H1 (cell line): Measurements from ENCODE around the gene ACTG2. TPM values are rescaled to one million over a fixed set of nuclear protein-coding genes. Genes with fewer than 3 reads are reported as not detected.

Experiments used
- CTCF ChIA-PET: fragments of 300-600 bp; sonication (Branson Sonifier 250); formaldehyde crosslinking; loops from one replicate; lab custom pipeline; 2021; ENCODE audit not compliant: partially characterized antibody; lab: Charles Lee
- POLR2A ChIA-PET: fragments of 300-600 bp; sonication (Branson Sonifier 250); formaldehyde crosslinking; loops from one replicate; lab custom pipeline; 2021; ENCODE audit warnings: inconsistent platforms; ENCODE audit not compliant: partially characterized antibody; lab: Charles Lee
- DNase-seq, 2 experiments: peaks; one replicate each; pipeline versions ENCODE4 v3.0.0 to v3.0.0-alpha.2; 2010 to 2022; ENCODE audit warnings: low spot score in 2 of 2, low read depth in 1 of 2, mixed read lengths in 1 of 2
- FAIRE-seq: peaks from 2 replicates; lab custom pipeline; 2011; peaks lifted over from hg19 to GRCh38; lab: Jason Lieb, UNC
- H2AFZ ChIP-seq: 2 replicates; pipeline ENCODE4 v1.8.1; 2012; ENCODE audit warnings: low read length, inconsistent platforms
- H2AK5ac ChIP-seq: 2 replicates; pipeline ENCODE4 v1.6.1; 2013; ENCODE audit warnings: low read depth, low read length
- H2BK120ac ChIP-seq: replicated peaks from 2 replicates; pipeline ENCODE3; 2013; ENCODE audit warnings: low read depth, low read length, inconsistent platforms
- H2BK12ac ChIP-seq: 2 replicates; pipeline ENCODE4 v1.6.1; 2013; ENCODE audit warnings: low read depth, low read length
- H2BK15ac ChIP-seq: 2 replicates; pipeline ENCODE4 v1.6.1; 2013; ENCODE audit warnings: low read length
- H2BK20ac ChIP-seq: 2 replicates; pipeline ENCODE4 v1.6.1; 2013; ENCODE audit warnings: low read length
- H2BK5ac ChIP-seq: 2 replicates; pipeline ENCODE4 v1.6.1; 2013; ENCODE audit warnings: low read depth, low read length
- H3K14ac ChIP-seq: 2 replicates; pipeline ENCODE4 v1.6.1; 2013; ENCODE audit warnings: inconsistent platforms; ENCODE audit not compliant: insufficient read length
- H3K18ac ChIP-seq: 2 replicates; pipeline ENCODE4 v1.6.1; 2013; ENCODE audit warnings: low read length; ENCODE audit errors: extremely low read depth
- H3K23ac ChIP-seq: 2 replicates; pipeline ENCODE4 v1.6.1; 2013; ENCODE audit warnings: inconsistent platforms; ENCODE audit not compliant: insufficient read length
- H3K23me2 ChIP-seq: 2 replicates; pipeline ENCODE4 v1.6.1; 2013; ENCODE audit warnings: low read depth, low read length
- H3K27ac ChIP-seq: 2 replicates; pipeline ENCODE4 v1.6.1; 2011; ENCODE audit warnings: low read depth, low read length, inconsistent platforms
- H3K27me3 ChIP-seq, 4 experiments: replicated peaks in 1 of 4; 1 replicate in 1 of 4; 2 replicates in 3 of 4; pipeline versions ENCODE4 v1.6.1 to v1.8.1; 2011 to 2013; ENCODE audit warnings: low read length in 3 of 4, mild to moderate bottlenecking in 3 of 4, inconsistent platforms in 2 of 4, mixed read lengths in 2 of 4, moderate library complexity in 1 of 4; ENCODE audit not compliant: control insufficient read depth in 3 of 4, insufficient read depth in 3 of 4; ENCODE audit errors: extremely low read depth in 1 of 4
- H3K36me3 ChIP-seq, 4 experiments: 2 replicates each; pipeline versions ENCODE4 v1.6.1 to v1.8.1; 2011 to 2013; ENCODE audit warnings: mild to moderate bottlenecking in 4 of 4, low read length in 3 of 4, moderate library complexity in 2 of 4, control low read depth in 1 of 4, inconsistent platforms in 1 of 4; ENCODE audit not compliant: insufficient read depth in 4 of 4, control insufficient read depth in 2 of 4
- H3K4ac ChIP-seq: replicated peaks from 2 replicates; pipeline ENCODE3; 2013; ENCODE audit warnings: low read length, low read depth, mixed read lengths, inconsistent platforms; ENCODE audit not compliant: insufficient read length
- H3K4me1 ChIP-seq, 4 experiments: replicated peaks in 1 of 4; 1 replicate in 1 of 4; 2 replicates in 3 of 4; pipeline versions ENCODE4 v1.6.1 to v1.8.1; 2011 to 2013; ENCODE audit warnings: low read length in 3 of 4, inconsistent platforms in 2 of 4, mixed read lengths in 1 of 4; ENCODE audit not compliant: insufficient read depth in 4 of 4, control insufficient read depth in 3 of 4
- H3K4me2 ChIP-seq, 2 experiments: 2 replicates each; pipeline versions ENCODE4 v1.6.1 to v1.8.1; 2011 to 2013; ENCODE audit warnings: low read depth in 2 of 2, low read length in 2 of 2, control low read depth in 1 of 2, inconsistent platforms in 1 of 2, mild to moderate bottlenecking in 1 of 2; ENCODE audit not compliant: insufficient read depth in 1 of 2
- H3K4me3 ChIP-seq, 4 experiments: fragments of 200-600, 300-600 bp in 1 of 4; sonication (generic), shearing (Covaris generic), sonication (Bioruptor Twin) in 1 of 4; 2 replicates each; pipeline versions ENCODE4 v1.5.1 to v1.8.1; 2011 to 2016; ENCODE audit warnings: low read length in 4 of 4, low read depth in 3 of 4, control low read depth in 2 of 4, inconsistent platforms in 2 of 4, mild to moderate bottlenecking in 2 of 4, mixed read lengths in 1 of 4, moderate library complexity in 1 of 4; ENCODE audit not compliant: insufficient read depth in 2 of 4; ENCODE audit errors: extremely low read depth in 1 of 4
- H3K56ac ChIP-seq: replicated peaks from 2 replicates; pipeline ENCODE3; 2013; ENCODE audit warnings: low read depth, mild to moderate bottlenecking, mixed read lengths, low read length, inconsistent platforms; ENCODE audit not compliant: insufficient read length
- H3K79me1 ChIP-seq: 2 replicates; pipeline ENCODE4 v1.6.1; 2013; ENCODE audit warnings: low read depth, low read length, control low read depth
- H3K79me2 ChIP-seq, 2 experiments: 2 replicates each; pipeline versions ENCODE4 v1.6.1 to v1.8.1; 2012 to 2013; ENCODE audit warnings: low read length in 2 of 2, mild to moderate bottlenecking in 2 of 2, inconsistent platforms in 1 of 2; ENCODE audit not compliant: insufficient read depth in 2 of 2, control insufficient read depth in 1 of 2
- H3K9ac ChIP-seq, 4 experiments: replicated peaks in 1 of 4; 1 replicate in 1 of 4; 2 replicates in 3 of 4; pipeline versions ENCODE4 v1.6.1 to v1.8.1; 2011 to 2013; ENCODE audit warnings: low read depth in 3 of 4, low read length in 3 of 4, control low read depth in 2 of 4, mild to moderate bottlenecking in 2 of 4, moderate library complexity in 2 of 4, inconsistent platforms in 1 of 4; ENCODE audit errors: extremely low read depth in 1 of 4
- H3K9me3 ChIP-seq, 2 experiments: 2 replicates each; pipeline versions ENCODE4 v1.6.1 to v1.8.1; 2012 to 2013; ENCODE audit warnings: mild to moderate bottlenecking in 2 of 2, moderate library complexity in 2 of 2, control low read depth in 1 of 2, inconsistent platforms in 1 of 2, low read depth in 1 of 2, low read length in 1 of 2, mixed read lengths in 1 of 2; ENCODE audit not compliant: insufficient read depth in 2 of 2
- H4K20me1 ChIP-seq, 2 experiments: replicated peaks in 1 of 2; 2 replicates each; pipeline versions ENCODE3 to v1.8.1; 2011 to 2013; ENCODE audit warnings: inconsistent platforms in 2 of 2, low read length in 2 of 2, mild to moderate bottlenecking in 1 of 2; ENCODE audit not compliant: insufficient read depth in 2 of 2, control insufficient read depth in 1 of 2
- H4K5ac ChIP-seq: 2 replicates; pipeline ENCODE4 v1.6.1; 2013; ENCODE audit warnings: low read length, low read depth, mixed read lengths, inconsistent platforms; ENCODE audit not compliant: insufficient read length
- H4K8ac ChIP-seq: 2 replicates; pipeline ENCODE4 v1.8.0; 2013; ENCODE audit warnings: mild to moderate bottlenecking, moderate library complexity, low read length, inconsistent platforms; ENCODE audit not compliant: insufficient read depth; ENCODE audit errors: extremely low read depth
- H4K91ac ChIP-seq: replicated peaks from 2 replicates; pipeline ENCODE3; 2013; ENCODE audit warnings: low read length, mixed read lengths, inconsistent platforms; ENCODE audit not compliant: insufficient read length
- MAFK ChIP-seq: IDR thresholded peaks from 2 replicates; pipeline ENCODE4 v1.6.1; 2012; ENCODE audit warnings: low read depth, mild to moderate bottlenecking, improper control_type of control experiment, low read length
- WGBS, 2 experiments: shearing (Covaris generic) in 1 of 2; methylation state at CpG; one replicate each; pipeline versions ENCODE4 v1.1.6 to v1.1.7; 2013 to 2015; ENCODE audit warnings: low lambda C conversion rate in 2 of 2, mixed read lengths in 2 of 2, inconsistent platforms in 1 of 2, low coverage in 1 of 2, missing lambda C conversion rate in 1 of 2; ENCODE audit not compliant: insufficient replicate concordance in 2 of 2, insufficient coverage in 1 of 2, insufficient read length in 1 of 2; ENCODE audit errors: extremely low coverage in 1 of 2, missing lambda C conversion rate in 1 of 2; 5-methylcytosine and 5-hydroxymethylcytosine counted together
- polyA plus RNA-seq, 7 experiments: library from polyadenylated mRNA; depleted of rRNA in 3 of 7; stranded (reverse) in 5 of 7; unstranded in 2 of 7; fragments of >200 nt in 5 of 7; fragments of 200-250 nt in 2 of 7; gene quantifications; 1 replicate in 5 of 7; 2 replicates in 1 of 7; 4 replicates in 1 of 7; pipeline versions ENCODE4 v1.2.1 to v1.2.3, GENCODE V29; 2011 to 2013; ENCODE audit warnings: missing spikeins in 2 of 7, mixed read lengths in 2 of 7
- total RNA-seq: library from RNA; stranded (reverse); fragmentation: NEBNext Ultra II Directional; extraction: Animal tissue kit (Norgen Biotek cat#: 25700); gene quantifications from 2 replicates; pipeline ENCODE4 v1.2.1, GENCODE V29; 2021

ACTG2 gene
- total and polyA plus RNA-seq, 2 of the 8 experiments (the other 6 are each of a cell fraction or from before 2014, with no cell fraction given): 6.2 to 13.7 TPM

DNA sequence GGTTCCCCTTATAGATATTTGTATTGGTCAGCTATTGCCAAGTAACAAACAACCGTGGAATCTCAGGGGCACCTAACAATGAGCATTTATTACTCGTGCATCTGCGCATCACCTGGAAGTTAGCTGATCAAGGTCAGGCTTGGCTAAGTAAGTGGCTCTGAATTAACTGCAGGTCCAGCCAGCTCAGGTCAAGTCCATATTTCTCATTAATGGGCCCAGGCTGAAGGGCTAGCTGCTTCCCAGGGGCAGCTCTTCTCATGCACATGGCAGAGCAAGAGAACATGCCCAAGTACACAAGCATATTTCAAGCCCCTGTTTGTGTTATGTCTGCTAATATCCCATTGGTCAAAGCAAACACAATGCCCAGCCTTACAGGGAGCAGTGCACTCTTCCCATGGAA is 26.0 kb downstream of the ACTG2 start:
- WGBS, 2 experiments: 84% methylated on average over 3 of the region's 3 CpGs; no CpG with 5 or more reads in 1 of the 2 experiments
- no peak for FAIRE-seq
- Histone ChIP-seq H3K56ac (no peak overlapping the region), H3K27ac (no peak overlapping the region), H3K4me2 (no peak overlapping the region), H3K23ac (no peak overlapping the region), H3K4ac (no peak overlapping the region), H3K23me2 (no peaks in the 10 kb centered on the region), H4K91ac (no peak overlapping the region), H2BK12ac (no peak overlapping the region), H2BK5ac (no peak overlapping the region), H3K27me3 (no peaks in the 10 kb centered on the region), H3K9ac (no peak overlapping the region), H4K8ac (no peak overlapping the region), H3K4me3 (no peak overlapping the region), H4K20me1 (no peaks in the 10 kb centered on the region), H3K14ac (no peak overlapping the region), H2AFZ (no peak overlapping the region), H2AK5ac (no peak overlapping the region), H3K79me1 (no peaks in the 10 kb centered on the region), H3K4me1 (peaks cover 3 to 8% (median 5%) of the 10 kb centered on the region in 4 experiments; a peak in 6 of 7 replicates), H3K9me3 (no peaks in the 10 kb centered on the region), H4K5ac (no peak overlapping the region), H2BK20ac (no peak overlapping the region), H3K79me2 (no peaks in the 10 kb centered on the region), H2BK15ac (no peak overlapping the region), H2BK120ac (no peak overlapping the region), H3K18ac (no peak overlapping the region), H3K36me3 (no peaks in the 10 kb centered on the region)
- POLR2A ChIA-PET: interaction anchor here (1.1 kb wide), 1 partner anchor 8 kb away, joined by 3 read pairs; no protein-coding TSS in a partner anchor
- no peak for DNase-seq
- no peak for TF ChIP-seq MAFK
- CTCF ChIA-PET: interaction anchor here (0.7 kb wide), 1 partner anchor 11 kb away, joined by 3 read pairs; no protein-coding TSS in a partner anchor
